GM19043 (cell line): ENCODE measurements around the gene DYRK4.

Source experiments
- ATAC-seq: cut with Tn5 transposase; IDR thresholded peaks from one replicate; pipeline ENCODE4 v1.9.1; 2021; ENCODE audit warnings: low read depth; ENCODE audit not compliant: unreplicated experiment

The DYRK4 gene

DNA sequence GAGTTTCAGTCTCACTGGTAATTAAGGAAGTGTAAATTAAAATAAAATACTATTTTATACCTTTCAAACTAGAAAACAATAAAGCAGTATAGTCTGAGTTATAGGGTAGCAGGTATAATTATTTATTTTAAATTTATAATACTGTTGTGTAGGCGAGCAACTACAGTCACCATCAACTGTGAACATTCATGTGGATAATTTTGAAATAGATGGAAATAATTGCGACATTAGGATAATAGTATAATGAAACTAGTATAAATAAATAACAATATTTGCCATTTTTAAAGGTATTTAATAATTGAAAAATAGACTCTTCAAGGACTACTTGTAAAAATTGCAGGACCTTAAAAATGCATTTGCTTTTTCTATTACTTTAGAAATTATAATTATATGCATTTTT is 3.8 kb upstream of the DYRK4 start:
- no peak for ATAC-seq

DNA sequence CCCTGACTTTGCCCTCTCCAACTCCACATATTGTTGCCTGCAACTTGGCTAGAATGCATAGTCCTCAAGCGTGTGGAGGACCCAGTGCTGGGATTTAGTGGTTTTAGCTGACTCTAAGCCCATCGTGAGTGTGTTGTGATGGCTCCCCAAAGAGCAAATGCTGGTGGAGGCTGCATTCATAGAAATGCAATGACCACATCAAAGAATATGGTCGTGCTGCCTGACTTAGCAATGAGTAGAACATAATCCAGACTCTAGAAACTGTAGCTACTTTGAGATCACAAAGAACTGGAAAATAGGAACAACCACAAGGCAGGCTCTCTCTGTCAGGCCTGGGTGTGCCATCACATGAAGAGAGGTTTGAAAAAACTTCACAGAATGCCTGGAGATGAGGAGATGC is 1.3 kb downstream of the DYRK4 start:
- ATAC-seq: no peak

DNA sequence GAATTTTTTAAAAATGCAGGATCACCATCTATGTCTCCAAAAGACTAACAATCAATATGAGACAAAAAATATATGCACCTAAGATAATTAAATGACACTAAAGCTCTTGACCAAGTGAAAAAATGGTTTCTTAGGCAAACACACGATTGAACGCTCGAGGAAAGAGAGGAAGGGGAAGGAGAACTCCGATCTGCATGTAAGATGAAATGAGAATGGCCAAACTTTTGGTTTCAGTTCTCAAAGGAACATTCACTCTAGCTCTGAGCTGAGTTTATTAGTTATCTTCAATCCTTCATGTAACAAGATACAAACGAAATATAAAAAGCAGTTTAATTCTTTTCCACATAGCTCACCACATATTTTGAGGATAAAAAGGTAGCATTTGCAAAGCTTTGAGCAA is 2.8 kb downstream of the DYRK4 start:
- no peak for ATAC-seq

DNA sequence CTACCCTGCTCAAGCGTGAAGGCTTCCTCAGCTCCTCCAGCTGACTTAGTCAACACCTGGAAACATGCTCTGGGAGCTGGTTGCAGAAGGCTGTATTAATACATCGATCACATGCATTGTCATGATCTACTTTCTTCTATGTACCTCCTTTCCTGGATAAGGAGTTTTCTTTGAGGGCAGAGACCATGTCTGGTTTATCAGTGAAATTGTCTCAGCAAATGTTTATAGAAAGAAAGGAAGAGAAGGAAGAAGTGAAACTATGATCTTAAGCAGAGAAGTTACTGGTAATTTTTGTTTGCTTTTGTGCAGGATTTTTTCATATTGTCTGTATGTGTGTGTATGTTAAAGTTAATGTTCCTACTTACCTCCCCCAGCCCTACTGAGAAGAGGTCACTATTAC is 4.5 kb downstream of the DYRK4 start:
- no peak for ATAC-seq

DNA sequence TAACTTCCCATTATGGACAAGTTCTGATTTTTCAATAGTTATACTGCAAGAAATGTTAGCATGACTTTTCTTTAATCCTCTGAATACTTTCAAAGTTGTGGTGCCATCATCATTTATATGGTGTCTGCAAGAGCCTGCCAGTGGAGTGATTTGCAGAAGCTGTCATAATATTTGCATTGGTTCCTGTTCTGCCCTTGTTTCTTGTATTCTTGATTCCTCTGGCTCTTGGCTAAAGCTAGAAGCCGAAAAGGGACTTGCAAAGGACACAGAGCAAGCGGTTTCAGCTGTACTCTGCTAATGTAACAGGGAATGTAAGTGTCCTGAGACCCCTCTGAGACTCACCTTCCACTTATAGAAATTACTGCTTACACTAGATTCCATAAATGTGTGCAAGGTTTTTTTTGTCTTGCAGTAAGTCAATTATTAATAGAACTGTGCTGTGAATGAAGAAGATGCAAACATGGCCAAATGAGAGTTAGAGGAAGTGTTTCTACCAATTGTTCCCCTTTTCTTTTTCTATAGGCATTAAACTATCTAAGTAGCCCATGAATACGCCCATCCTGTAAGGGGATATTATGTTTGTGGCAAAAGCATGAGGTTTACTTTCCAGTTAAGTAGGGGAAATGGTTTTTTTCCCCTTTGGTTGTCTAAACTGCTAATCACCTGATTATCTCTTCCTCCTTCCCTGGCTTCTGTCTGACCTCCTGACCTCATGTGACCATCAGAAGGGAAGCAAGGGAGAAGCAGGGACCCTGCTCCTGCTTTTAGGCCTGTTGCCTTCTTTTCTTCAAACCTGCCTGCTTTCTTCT is 5.3 kb downstream of the DYRK4 start:
- peak; percentile 66 for ATAC-seq

DNA sequence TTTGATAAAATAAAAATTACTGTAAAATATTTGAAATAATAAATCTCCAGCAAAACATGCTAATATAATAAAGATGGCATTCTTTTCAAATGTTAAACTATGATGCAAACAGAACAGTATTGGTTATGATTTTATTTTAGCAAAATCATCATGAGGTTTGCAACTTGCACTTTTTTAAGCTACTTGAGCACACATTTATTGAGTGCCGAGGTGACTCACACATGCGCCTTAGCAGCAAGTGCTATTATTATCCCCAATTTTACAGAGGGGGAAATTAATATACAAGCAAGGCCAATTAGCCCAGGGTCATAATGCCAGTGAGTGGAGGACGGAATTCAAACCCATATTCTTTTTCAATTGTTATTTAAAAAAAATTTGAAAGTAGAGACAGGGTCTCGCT is 7.3 kb downstream of the DYRK4 start:
- no peak for ATAC-seq

DNA sequence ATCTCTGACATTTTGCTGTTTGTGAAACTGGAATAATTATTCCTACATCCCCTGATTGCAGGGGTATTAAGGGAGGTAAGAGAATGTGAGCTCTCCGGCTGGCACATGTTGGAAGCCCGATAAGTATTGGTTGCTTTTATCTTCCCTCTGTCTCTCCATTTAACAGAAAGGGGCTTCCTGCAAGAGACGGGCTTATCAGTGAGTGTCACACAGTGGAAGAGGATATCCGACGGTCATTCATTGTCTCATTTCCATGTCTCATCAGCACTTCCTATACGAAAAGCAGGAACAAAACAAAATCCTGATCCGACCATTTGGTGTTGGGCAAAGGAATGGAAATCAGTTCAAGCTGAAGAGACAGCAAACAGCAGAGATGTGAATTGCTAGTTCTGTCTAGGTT is 10.7 kb downstream of the DYRK4 start:
- ATAC-seq: no peak

DNA sequence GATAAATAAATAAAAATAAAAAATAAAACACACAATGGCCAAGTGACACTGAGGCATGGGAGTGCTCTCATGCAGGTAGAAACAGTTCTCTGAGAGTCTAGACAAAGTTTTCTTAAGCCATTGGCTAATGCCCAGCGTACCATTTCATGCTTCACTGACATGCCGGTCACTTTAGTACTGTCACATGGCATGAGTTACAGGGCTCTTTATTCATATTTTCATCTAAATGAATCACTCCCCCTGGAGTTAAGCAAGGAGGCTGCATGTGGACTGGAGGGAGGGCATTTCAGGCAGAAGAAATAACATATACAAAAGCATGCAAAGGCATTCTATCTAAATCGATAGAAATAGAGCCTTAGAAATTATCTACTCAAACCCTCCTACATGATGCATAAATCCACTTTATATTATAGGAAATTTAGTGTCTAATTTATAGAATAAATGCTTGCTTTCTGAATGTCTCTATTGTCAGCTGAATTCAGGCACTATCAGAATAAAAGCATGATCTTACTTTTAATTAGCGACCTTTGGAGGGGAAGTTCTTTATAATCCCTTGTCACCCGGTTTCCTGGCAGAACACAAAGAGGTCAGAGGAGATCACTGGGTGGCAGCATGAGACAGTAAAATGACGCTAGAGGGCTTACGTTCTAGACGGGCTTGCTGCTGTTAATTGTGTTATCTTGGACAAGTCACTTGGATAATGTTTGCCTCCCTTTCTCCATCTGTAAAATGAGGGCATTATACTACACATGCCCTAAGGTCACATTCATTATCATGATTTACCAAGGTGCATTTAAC is 17.5 kb downstream of the DYRK4 start:
- ATAC-seq: no peak

DNA sequence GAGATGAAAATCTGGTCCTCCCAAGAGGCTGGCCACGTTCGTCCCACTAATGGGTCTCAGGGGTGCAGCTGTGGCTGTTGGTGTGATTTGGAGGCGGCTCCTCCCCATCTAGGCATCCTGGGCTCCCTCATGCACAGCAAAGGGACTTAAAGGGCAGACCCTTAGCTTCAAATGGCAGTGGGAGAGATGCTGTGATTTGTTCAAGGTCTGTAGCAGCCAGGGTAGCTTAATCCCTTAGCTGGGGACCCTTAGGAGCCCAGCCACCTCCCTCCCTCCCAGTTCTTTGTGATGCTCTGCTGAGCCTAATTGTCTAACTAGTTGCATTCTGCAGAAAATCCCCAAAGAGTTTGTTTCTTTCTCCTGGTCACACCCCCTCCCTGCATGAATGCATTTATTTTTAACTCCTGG is 18.3 kb downstream of the DYRK4 start:
- ATAC-seq: no peak

DNA sequence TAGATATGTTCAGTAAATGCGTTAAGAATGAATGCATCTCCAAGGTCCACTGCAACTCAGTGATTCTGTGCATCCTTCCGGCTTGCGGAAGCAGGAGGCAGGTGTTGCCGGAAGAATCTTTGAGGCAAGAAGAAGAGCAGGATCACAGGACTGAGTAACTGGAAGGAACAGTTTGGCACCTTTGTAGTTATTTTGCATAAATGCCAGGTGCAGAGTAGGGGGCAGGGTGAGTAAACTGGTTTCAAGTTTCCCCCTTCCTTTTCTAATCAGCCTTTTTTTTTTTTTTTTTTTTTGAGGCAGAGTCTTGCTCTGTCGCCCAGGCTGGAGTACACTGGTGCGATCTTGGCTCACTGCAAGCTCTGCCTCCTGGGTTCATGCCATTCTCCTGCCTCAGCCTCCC is 22.3 kb downstream of the DYRK4 start:
- ATAC-seq: no peak

DNA sequence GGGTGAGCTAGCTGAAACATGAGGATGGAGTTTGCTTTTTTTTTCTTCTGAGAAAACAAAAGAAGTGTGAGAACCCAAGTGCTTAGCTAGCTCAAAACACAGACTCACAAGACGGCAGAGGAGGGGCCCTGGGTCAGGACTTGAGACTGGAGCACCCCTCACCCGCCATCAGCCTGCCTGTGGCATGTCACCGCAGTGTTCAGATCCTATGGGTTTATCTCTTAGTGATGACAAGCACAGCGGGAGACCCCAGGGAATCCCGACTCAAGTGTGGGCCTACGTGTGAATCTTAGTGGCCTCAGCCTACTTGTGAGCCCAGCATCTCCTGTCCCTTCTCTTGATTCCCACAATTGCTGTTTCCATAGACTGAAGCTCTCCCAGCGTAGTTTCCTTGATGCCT is 22.9 kb downstream of the DYRK4 start:
- ATAC-seq: no peak

DNA sequence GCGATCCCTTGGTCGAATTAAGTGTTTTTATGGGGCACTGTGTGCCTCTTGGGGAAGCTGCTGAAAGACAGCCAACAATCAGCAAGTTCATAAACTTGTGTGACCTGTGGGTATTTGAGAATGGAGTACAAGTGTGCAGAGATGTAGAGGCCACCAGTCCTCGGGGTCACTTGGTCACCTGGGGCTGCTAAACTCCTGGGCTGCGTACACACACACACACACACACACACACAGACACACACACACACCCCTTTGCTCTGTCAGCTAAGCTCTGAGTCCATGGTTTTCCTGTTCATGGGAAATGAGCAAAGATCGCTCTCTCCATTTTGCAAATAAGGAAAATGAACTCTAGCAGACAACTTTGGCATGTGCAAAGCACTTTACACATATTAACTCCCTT is 24.5 kb downstream of the DYRK4 start:
- no peak for ATAC-seq

DNA sequence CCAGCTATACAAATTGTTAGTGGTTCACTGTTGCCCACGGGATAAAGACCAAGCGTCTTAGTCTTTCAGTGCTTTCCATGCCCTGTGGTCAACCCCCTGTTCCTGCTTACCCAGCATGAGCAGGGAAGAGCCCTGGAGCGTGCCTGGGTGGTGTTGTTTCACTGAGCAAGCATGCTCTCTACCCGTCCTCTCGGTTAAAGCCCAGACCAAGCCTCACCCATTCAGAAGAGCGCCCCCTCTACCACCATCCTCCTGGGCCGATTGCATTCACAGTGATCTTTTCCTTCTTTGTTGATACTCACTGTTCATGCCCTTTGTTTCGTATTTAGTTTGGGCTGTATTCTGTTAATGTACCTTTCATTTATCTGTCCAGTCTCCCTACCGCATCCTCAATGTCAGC is 25.1 kb downstream of the DYRK4 start:
- no peak for ATAC-seq

DNA sequence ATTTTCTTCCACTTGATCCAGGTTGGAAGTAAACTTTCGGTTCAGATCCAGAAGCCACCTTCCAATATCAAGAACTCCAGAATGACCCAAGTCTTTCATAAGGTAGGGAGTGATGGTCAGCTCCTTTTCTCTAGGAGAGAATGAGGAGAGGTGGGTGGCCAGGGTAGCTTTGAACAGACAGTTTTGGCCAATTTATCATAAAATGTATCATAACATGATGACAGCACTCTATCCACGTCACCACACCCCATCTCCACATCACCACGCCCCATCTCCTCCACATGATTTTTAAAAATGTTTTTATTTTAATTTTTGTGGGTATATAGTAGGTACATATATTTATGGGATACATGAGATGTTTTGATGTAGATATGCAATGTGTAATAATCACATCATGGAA is 26.9 kb downstream of the DYRK4 start:
- ATAC-seq: no peak

DNA sequence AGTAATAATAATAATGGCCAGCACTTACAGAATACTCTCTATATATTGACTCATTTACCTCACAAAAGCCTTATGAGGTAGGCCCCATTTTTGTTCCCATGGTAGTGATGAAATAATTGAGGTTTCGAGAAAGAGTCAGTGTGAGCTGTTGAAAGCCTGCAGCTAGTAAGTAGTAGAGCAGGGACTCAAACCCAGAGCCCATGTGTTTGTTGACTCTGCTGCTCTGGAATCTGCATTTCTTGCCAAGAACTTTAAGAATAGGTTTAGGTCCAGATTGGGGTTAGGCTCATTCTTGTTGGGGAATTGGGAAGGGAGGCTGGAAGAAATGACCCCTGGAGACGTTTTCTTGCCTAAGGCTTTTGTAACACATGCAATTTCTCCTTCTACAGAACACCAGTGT is 27.9 kb downstream of the DYRK4 start:
- ATAC-seq: no peak

DNA sequence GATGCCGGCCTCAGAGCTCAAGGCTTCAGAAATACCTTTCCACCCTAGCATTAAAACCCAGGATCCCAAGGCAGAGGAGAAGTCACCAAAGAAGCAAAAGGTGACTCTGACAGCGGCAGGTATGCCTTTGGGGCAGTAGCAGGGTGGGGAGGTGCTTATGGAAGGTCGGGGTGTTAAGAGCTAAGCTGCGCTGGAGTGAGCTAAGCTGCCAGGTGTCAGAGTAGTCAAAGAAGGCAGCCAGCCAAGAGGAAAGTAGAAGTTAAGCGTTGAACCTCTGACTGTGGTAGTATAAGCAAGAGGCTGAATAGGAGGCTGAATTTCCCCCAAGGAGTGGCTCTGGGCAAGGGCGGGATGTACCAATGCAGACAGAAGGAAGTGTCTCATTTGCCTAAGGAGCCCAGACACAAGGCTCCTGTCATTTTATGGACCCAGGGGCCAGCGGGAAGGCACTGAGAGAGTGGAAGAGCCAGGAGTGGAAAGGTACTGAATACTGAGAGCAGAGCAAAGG is 29.2 kb downstream of the DYRK4 start:
- ATAC-seq: no peak

DNA sequence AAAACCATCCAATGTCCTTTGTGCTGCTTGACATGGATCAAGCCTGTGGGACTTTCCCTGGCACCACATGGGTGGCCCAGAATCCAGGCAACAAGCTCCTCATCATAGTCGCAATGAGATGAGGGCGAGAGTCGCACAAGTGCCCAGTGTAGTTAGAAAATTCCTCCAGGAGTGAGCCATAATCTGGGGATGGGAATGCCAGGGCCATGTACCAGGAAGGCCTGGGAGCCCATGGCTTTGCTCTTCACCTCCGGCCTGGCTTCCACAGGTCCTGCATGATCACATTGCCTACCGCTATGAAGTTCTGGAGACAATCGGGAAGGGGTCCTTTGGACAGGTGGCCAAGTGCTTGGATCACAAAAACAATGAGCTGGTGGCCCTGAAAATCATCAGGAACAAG is 33.9 kb downstream of the DYRK4 start:
- no peak for ATAC-seq

DNA sequence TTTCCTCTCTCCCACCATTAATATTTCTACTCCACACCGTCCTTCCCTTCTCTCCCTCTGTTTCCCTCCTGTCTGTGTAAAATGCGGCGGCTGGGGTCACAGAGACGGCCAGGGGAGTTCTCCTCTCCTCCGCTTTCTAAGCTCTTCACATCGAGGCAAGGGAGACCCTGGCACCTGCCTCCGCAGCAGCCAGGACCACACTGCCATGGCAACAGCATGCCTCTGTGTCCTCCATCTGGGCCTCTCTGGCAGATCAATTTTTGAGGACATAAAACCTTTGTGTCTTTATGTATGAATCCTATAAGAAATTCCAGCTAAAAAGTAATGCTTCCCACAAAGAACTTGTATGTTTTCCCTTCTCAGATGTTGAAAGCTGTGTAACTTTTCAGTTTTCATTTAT is 41.4 kb downstream of the DYRK4 start:
- ATAC-seq: no peak

DNA sequence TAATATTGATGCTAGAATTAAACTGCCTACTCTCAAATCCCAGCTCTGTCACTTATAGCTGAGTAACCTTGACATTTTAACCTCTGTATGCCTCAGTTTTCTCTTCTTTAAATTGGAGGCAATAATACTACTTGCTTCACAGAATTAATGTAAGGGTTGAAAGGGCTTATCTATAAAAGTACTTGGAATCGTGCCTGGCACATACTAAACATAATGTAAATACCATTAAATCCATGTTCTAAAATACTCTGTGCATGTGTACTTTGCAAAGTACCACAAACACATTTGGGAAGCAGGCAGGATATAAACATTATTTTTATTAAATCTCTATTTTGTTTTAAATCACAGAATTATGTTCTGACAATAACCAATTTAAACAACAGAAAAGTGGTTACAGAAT is 41.9 kb downstream of the DYRK4 start:
- ATAC-seq: no peak

DNA sequence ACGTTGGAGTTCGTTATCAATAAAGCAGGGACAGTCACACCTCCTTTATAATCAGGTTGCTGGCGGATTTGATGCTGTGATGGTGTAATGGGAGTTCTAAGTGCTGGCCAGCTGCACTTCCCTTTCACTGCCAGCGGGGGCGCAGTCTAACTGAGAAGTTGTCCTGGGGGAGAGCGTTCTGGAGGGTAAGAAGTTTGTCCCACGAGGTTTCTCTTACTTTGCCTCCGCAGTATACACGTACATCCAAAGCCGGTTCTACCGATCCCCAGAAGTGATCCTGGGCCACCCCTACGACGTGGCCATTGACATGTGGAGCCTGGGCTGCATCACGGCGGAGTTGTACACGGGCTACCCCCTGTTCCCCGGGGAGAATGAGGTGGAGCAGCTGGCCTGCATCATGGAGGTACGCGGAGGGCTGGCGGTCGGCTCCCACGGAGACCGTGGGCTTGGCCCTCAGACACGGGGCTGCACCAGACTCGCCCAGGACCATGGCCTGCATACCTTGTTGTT is 42.7 kb downstream of the DYRK4 start:
- ATAC-seq: peak; percentile 86

DNA sequence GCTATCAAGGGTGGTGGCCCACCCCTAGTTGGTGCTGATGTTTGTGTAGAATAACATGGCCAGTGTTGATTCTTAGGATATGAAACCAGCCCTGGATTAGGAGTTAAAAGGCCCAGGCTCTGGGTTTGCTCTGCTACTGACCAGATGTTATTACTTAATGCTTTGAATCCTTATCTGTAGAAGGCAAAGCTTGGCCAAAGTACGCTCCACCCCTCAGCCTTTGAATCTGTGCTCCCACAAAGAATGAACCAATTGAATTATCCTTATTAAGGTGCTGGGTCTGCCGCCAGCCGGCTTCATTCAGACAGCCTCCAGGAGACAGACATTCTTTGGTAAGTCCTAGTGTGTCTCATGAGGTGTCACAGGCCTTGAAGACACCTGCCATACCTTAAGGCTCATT is 45.0 kb downstream of the DYRK4 start:
- ATAC-seq: no peak

DNA sequence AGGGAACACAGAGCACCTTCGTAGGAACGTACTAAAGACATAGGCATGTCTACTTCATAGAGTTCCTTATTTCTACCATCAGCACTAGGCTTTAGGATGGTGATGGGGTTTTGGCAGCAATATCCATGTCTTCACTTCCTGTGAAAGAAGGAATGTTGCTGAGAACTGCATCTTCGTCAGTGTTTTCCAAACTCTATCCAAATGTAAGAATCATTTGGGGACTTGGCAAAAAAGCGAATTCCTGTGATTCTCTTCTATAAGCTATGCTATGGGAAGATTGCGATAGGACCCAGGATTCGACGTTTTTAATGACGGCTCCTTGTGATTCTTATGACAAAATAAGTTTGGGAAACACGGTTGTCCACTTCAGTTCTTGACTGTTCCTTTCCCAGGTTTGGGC is 47.1 kb downstream of the DYRK4 start:
- no peak for ATAC-seq
